Transverse colon (tissue), 4 donors: Measurements from ENCODE around the gene DOCK9. TPM values are rescaled to one million over a fixed set of nuclear protein-coding genes. Genes with fewer than 3 reads are reported as not detected.

Experiments used
- DNase-seq: peaks from one replicate; pipeline ENCODE4 v3.0.0-alpha.2; 2019
- H3K27ac ChIP-seq, 4 donors: fragments of 200-600 bp; sonication (generic); 2 replicates each; pipeline ENCODE4 v1.5.1; 2016 to 2018; ENCODE audit warnings: inconsistent platforms in 4 of 4
- H3K27me3 ChIP-seq: fragments of 200-600 bp; sonication (generic); 2 replicates; pipeline ENCODE4 v1.5.1; 2017; ENCODE audit warnings: inconsistent platforms
- H3K36me3 ChIP-seq, 4 donors: fragments of 200-600 bp; sonication (generic); 2 replicates each; pipeline ENCODE4 v1.5.1; 2017 to 2019; ENCODE audit warnings: inconsistent platforms in 4 of 4
- H3K4me1 ChIP-seq, 4 donors: fragments of 200-600 bp; sonication (generic); 2 replicates each; pipeline ENCODE4 v1.5.1; 2017 to 2020; ENCODE audit warnings: inconsistent platforms in 4 of 4
- H3K4me3 ChIP-seq, 4 donors: fragments of 200-600 bp; sonication (generic); 1 replicate in 1 of 4; 2 replicates in 3 of 4; pipeline versions ENCODE4 v1.5.1 to v1.6.1; 2017 to 2019; ENCODE audit warnings: inconsistent platforms in 4 of 4
- H3K9me3 ChIP-seq, 2 donors: fragments of 200-600 bp; sonication (generic); 2 replicates each; pipeline ENCODE4 v1.5.1; 2017 to 2019; ENCODE audit warnings: inconsistent platforms in 2 of 2
- CTCF ChIP-seq, 5 experiments: fragments of 200-600 bp in 3 of 5; fragments of 450-650 bp in 2 of 5; sonication (generic) in 3 of 5; IDR thresholded peaks; 1 replicate in 2 of 5; 2 replicates in 3 of 5; pipeline ENCODE4 v1.5.1; 2016 to 2017; ENCODE audit warnings: antibody characterized with exemption in 5 of 5, inconsistent platforms in 3 of 5, mild to moderate bottlenecking in 2 of 5, moderate library complexity in 1 of 5
- EP300 ChIP-seq: sonication (generic); formaldehyde crosslinking; IDR thresholded peaks from one replicate; pipeline ENCODE4 v1.6.1; 2017; ENCODE audit warnings: antibody characterized with exemption, low read depth
- POLR2A ChIP-seq: fragments of 450-650 bp; IDR thresholded peaks from one replicate; pipeline ENCODE4 v1.6.1; 2016; ENCODE audit warnings: antibody characterized with exemption, mild to moderate bottlenecking, moderate library complexity
- POLR2AphosphoS5 ChIP-seq, 3 donors: sonication (generic); formaldehyde crosslinking; IDR thresholded peaks; one replicate each; pipeline ENCODE4 v1.6.1; 2016; ENCODE audit warnings: antibody characterized with exemption in 3 of 3
- WGBS, 2 donors: methylation state at CpG; one replicate each; pipeline ENCODE4 v1.1.5; 2018; ENCODE audit warnings: low coverage in 1 of 2; 5-methylcytosine and 5-hydroxymethylcytosine counted together
- in situ Hi-C, 4 donors: fragments of 200-750 bp; cut with MboI; loops; one replicate each; pipeline versions ENCODE4 v1.15.0 to v1.15.1; 2017; ENCODE audit warnings: low sequenced_read_pairs in 3 of 4, low pct_ligation_motif_present in 1 of 4, low pct_unique_long_range_greater_than_20kb in 1 of 4
- intact Hi-C: fragments of 100-400 bp; cut with DNase I; formaldehyde crosslinking; loops from one replicate; pipeline ENCODE4 v1.15.1; 2023; ENCODE audit warnings: low total_unique reads
- total RNA-seq, 4 donors: library from RNA; depleted of rRNA; stranded (reverse); fragments of >200 nt; gene quantifications; one replicate each; pipeline ENCODE4 v1.1.0, GENCODE V29; 2016

The DOCK9 gene
- total RNA-seq, 4 donors from 2014 or later = 44.5 to 120 (median 71.4) TPM

- H3K27ac ChIP-seq = no peak overlapping the region
- H3K4me1 ChIP-seq = no peaks in the 10 kb centered on the region
- H3K36me3 ChIP-seq = no peaks in the 10 kb centered on the region
- H3K9me3 ChIP-seq = no peaks in the 10 kb centered on the region
- TF ChIP-seq CTCF (IDR thresholded peaks at IDR 0.05) (no peak), POLR2AphosphoS5 (IDR thresholded peaks at IDR 0.05) (no peak), EP300 (no peak), POLR2A (no peak)
- in situ Hi-C loops (loop anchor here in 3 of 4 donors (25.0 kb wide), 2 partner anchors 376 to 401 kb away; no protein-coding TSS in a partner anchor), intact Hi-C loops (no loop called here)
- no peak overlapping the region for H3K4me3 ChIP-seq
- 90 to 100% methylated on average over 2 to 3 of the region's 3 CpGs for WGBS, 2 donors
- DNase-seq = no peak
- H3K27me3 ChIP-seq = no peaks in the 10 kb centered on the region
Measured at GRCh38 chr13:98837896-98838295, 140.0 kb downstream of the DOCK9 start.

- Histone ChIP-seq H3K4me1 (no peaks in the 10 kb centered on the region), H3K27ac (no peak overlapping the region), H3K9me3 (no peaks in the 10 kb centered on the region), H3K36me3 (no peaks in the 10 kb centered on the region), H3K27me3 (no peaks in the 10 kb centered on the region), H3K4me3 (no peak overlapping the region)
- intact Hi-C loops = no loop called here
- no peak for TF ChIP-seq EP300
- no peak for TF ChIP-seq POLR2AphosphoS5 (IDR thresholded peaks at IDR 0.05)
- in situ Hi-C loops = loop anchor here in 3 of 4 donors (25.0 kb wide), 2 partner anchors 373 to 398 kb away; no protein-coding TSS in a partner anchor
- WGBS, 2 donors = 52% methylated on average over 3 of the region's 3 CpGs; no CpG with 5 or more reads in 1 of the 2 donors
- no peak for DNase-seq
Measured at GRCh38 chr13:98835156-98835555, 142.7 kb downstream of the DOCK9 start.

- Histone ChIP-seq H3K4me3 (no peak overlapping the region), H3K27ac (no peak overlapping the region), H3K9me3 (no peaks in the 10 kb centered on the region), H3K4me1 (no peaks in the 10 kb centered on the region), H3K36me3 (no peaks in the 10 kb centered on the region), H3K27me3 (no peaks in the 10 kb centered on the region)
- DNase-seq = no peak
- in situ Hi-C loops (loop anchor here in 3 of 4 donors (25.0 kb wide), 2 partner anchors 372 to 397 kb away; no protein-coding TSS in a partner anchor), intact Hi-C loops (no loop called here)
- WGBS, 2 donors = 77 to 83% methylated on average over 4 to 7 of the region's 7 CpGs
- no peak for TF ChIP-seq CTCF (IDR thresholded peaks at IDR 0.05)
- no peak for TF ChIP-seq POLR2A
- no peak for TF ChIP-seq EP300
- TF ChIP-seq POLR2AphosphoS5 (IDR thresholded peaks at IDR 0.05) = no peak
Measured at GRCh38 chr13:98834254-98834960, 143.5 kb downstream of the DOCK9 start.

GRCh38 chr13:98831236-98831635 lies 146.6 kb downstream of the DOCK9 start:
- in situ Hi-C loops = loop anchor here in 3 of 4 donors (25.0 kb wide), 2 partner anchors 369 to 394 kb away; no protein-coding TSS in a partner anchor

More at GRCh38 chr13:98831236-98831635, 146.6 kb downstream of the DOCK9 start:
- WGBS, 2 donors = 71 to 72% methylated on average over 8 of the region's 8 CpGs
- no peak for DNase-seq
- TF ChIP-seq CTCF (IDR thresholded peaks at IDR 0.05) = no peak
- H3K4me3 ChIP-seq = no peak overlapping the region
- H3K9me3 ChIP-seq = no peaks in the 10 kb centered on the region
- intact Hi-C loops = no loop called here
- H3K27ac ChIP-seq = no peak overlapping the region
- no peaks in the 10 kb centered on the region for H3K4me1 ChIP-seq
- no peaks in the 10 kb centered on the region for H3K27me3 ChIP-seq
- H3K36me3 ChIP-seq = peaks cover 0 to 9% (median 0%) of the 10 kb centered on the region in 4 donors
